Inflammatory macrophage treated with lipopolysaccharide for 4 hours (primary cell): ENCODE data around the gene RPTOR.

Source experiments
- DNase-seq: peaks from one replicate; pipeline ENCODE4 v3.0.0-alpha.2; 2020

The RPTOR gene

GRCh38 chr17:80671039-80671824, 126.6 kb downstream of the RPTOR start:
- DNase-seq: no peak

GRCh38 chr17:80671825-80672110, 127.1 kb downstream of the RPTOR start:
- no peak for DNase-seq

GRCh38 chr17:80673152-80673920, 128.7 kb downstream of the RPTOR start:
- DNase-seq: peak; percentile 8

GRCh38 chr17:80675438-80676095, 130.9 kb downstream of the RPTOR start:
- DNase-seq: no peak

GRCh38 chr17:80676096-80676466, 131.4 kb downstream of the RPTOR start:
- no peak for DNase-seq

- DNase-seq: no peak
These were observed 131.9 kb downstream of the RPTOR start for GRCh38 chr17:80676564-80676963.

- DNase-seq: no peak
These were observed 132.6 kb downstream of the RPTOR start for GRCh38 chr17:80677214-80677756.

- no peak for DNase-seq
These were observed 135.2 kb downstream of the RPTOR start for GRCh38 chr17:80679816-80680215.

GRCh38 chr17:80681215-80681614, 136.6 kb downstream of the RPTOR start:
- DNase-seq: no peak

GRCh38 chr17:80682372-80682771, 137.7 kb downstream of the RPTOR start:
- no peak for DNase-seq

- DNase-seq: no peak
These were observed 139.0 kb downstream of the RPTOR start for GRCh38 chr17:80683625-80684104.

GRCh38 chr17:80687839-80688238, 143.2 kb downstream of the RPTOR start:
- no peak for DNase-seq

- no peak for DNase-seq
These were observed 144.5 kb downstream of the RPTOR start for GRCh38 chr17:80689129-80689619.

GRCh38 chr17:80691784-80692183, 147.1 kb downstream of the RPTOR start:
- no peak for DNase-seq

GRCh38 chr17:80692931-80693467, 148.4 kb downstream of the RPTOR start:
- DNase-seq: no peak

GRCh38 chr17:80693511-80693910, 148.9 kb downstream of the RPTOR start:
- DNase-seq: no peak

- DNase-seq: no peak
These were observed 149.7 kb downstream of the RPTOR start for GRCh38 chr17:80694085-80694991.

- DNase-seq: no peak
These were observed 150.6 kb downstream of the RPTOR start for GRCh38 chr17:80694992-80695912.

- DNase-seq: no peak
These were observed 151.3 kb downstream of the RPTOR start for GRCh38 chr17:80695979-80696378.

- DNase-seq: no peak
These were observed 151.8 kb downstream of the RPTOR start for GRCh38 chr17:80696456-80696855.

- DNase-seq: no peak
These were observed 152.3 kb downstream of the RPTOR start for GRCh38 chr17:80696964-80697363.
